ENCODE results near the gene ZSCAN12.
"Not testable (repeated sequence)": the region's sequence is repeated elsewhere in the genome, so short reads cannot be mapped to it uniquely, and the experiment has no call there.

Gene ZSCAN12

DNA sequence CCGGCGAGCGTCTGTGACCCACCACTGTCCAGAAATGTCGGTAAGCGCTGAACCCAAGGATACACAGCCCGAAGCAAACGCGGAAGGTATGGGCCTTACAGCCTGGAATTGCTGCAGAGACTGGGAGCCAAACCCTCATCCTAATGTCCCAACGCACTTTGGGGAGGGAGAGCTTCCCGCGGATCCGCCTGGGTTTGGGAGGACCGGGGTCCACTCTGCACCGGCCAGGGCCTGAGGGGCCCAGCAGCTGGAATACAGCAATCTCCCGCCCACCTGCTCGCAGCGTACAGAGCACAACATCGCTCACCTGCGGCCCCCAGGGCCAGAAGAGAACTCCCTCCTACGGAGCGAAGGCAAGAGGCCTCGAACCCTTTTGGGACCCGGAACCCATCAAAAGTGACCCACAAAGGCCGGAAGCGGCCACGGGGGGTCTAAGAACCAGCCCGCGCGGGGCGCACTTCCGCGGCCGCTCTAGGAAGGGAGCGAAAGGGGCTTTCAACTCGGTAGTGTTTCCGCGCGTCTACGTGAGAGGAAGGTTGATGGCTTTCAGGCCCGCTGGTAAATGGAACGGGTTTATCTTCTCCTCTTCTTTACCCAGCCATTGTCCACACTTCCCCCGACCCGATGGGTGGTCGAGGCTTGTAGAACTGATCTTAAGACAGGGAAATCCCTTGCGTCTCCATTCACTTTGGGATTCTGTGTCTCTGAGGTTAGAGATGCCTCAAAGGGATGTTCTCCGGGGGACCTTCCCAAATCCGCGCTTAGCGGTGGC lies at the start of gene ZSCAN12:
Gene ZSCAN12, minus strand, starts transcription at position 398 of the 772 bp plus-strand sequence. CDS start 1,342 bp downstream, outside the sequence.
- peak; percentile 58 for DNase-seq (ENCODE audit: low spot score)

GRCh38 chr6:28449056-28449455 lies 49.5 kb upstream of the ZSCAN12 start:
- DNase-seq (ENCODE audit: low spot score): no peak

GRCh38 chr6:28447512-28447906 lies 48.0 kb upstream of the ZSCAN12 start:
- not testable (repeated sequence) for DNase-seq (ENCODE audit: low spot score)

- no peak for DNase-seq (ENCODE audit: low spot score)
Observed at GRCh38 chr6:28446818-28447511, 47.4 kb upstream of the ZSCAN12 start.

DNA sequence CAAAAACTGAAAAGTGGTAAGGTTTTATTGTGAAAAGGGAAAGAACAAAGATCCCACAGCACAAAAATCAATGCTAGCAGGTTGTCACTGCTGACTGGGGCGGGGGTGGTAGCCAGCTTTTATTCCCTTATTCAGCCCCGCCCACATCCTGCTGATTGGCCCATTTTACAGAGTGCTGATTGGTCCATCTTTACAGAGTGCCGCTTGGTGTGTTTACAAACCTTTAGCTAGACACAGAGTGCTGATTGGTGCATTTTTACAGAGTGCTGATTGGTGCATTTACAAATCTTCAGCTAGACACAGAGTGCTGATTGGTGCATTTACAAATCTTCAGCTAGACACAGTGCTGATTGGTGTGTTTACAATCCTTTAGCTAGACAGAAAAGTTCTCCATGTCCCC lies 45.2 kb upstream of the ZSCAN12 start:
- DNase-seq (ENCODE audit: low spot score): not testable (repeated sequence)

GRCh38 chr6:28443112-28443773 lies 43.7 kb upstream of the ZSCAN12 start, which contains the start of gene ZSCAN23:
Gene ZSCAN23, minus strand, starts transcription at chr6:28443491. Its CDS starts 7,225 bp downstream, at chr6:28436266.
- DNase-seq (ENCODE audit: low spot score): peak; percentile 83

DNA sequence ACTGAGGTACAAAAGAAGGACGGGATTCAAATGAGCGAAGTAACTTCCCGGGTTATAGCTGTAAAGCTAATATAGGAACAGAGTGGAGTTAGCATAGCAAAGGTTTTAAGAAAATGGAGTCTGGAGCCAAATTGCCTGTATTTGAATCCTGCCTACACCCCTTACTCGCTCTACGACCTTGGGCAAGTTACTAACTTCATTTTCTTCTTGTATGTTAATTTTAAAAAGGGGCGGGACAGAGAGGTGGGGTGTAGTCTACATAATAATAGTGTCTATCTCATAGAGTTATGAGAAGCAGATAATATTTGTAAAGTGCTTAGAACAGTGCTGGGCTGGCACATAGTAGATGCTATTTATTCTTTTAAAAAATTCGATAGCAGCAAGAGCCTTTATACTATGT lies 43.0 kb upstream of the ZSCAN12 start:
- no peak for DNase-seq (ENCODE audit: low spot score)

DNA sequence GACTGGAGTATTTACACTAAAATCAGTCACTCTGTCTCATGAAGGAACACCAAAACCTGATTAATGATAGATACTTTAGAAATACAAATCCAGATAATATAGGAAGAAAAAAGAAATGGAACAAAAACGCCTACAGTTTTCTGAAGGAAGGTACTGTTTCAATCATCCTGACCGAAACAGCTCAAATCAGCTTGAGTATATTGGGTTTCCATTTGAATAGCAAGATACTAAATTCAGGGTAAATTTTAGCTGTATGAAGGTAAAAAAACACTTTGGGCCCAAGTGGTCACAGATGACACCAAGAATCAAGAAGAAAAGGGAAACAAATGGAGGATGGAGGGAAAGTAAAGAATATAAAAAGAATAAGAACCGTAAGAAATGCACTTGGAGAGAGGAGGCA lies 36.9 kb upstream of the ZSCAN12 start:
- DNase-seq (ENCODE audit: low spot score): no peak

GRCh38 chr6:28433119-28433518 lies 33.6 kb upstream of the ZSCAN12 start:
- no peak for DNase-seq (ENCODE audit: low spot score)

DNA sequence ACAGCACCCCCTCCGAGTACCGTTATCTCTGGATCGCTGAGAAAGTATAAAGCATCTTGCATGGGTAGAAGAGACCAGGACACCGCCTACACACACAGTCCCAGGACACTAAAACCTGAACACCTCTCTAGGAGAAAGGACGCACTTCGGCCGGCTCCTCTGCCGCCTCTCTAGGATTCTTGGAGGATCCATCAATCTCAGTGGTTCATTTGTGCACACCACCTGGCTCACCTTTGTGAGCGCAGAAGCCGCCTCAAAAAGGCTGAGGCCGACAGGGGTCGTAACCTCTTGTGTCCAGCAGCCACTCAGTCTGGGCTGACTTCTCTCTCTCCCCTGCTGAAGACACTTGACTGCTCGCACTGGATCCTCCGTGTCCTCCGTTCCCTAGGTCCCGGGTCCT lies 30.2 kb upstream of the ZSCAN12 start:
- DNase-seq (ENCODE audit: low spot score): no peak

DNA sequence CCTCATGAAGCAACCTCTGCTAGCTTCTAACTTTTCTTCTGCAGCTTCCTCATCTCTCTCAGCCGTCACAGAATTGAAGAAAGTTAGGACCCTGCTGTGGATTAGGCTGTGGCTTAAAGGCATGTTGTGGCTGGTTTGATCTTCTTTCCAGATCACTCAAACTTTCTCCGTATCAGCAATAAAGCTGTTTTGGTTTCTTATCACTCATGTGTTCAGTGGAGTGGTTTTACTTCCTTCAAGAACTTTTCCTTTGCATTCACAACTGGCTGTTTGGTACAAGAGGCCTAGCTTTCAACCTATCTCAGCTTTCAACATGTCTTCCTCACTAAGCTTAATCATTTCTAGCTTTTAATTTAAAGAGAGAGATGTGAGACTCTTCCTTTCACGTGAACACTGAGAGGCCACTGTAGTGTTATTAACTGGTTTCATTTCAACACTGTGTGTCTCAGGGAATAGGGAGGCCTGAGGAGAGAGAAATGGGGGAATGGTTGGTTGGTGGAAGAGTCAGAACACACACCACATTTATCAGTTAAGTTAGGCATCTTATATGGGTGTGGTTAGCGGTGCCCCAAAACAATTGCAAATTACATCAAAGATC lies 26.5 kb upstream of the ZSCAN12 start:
- no peak for DNase-seq (ENCODE audit: low spot score)

GRCh38 chr6:28424163-28424562 lies 24.6 kb upstream of the ZSCAN12 start:
- no peak for DNase-seq (ENCODE audit: low spot score)

DNA sequence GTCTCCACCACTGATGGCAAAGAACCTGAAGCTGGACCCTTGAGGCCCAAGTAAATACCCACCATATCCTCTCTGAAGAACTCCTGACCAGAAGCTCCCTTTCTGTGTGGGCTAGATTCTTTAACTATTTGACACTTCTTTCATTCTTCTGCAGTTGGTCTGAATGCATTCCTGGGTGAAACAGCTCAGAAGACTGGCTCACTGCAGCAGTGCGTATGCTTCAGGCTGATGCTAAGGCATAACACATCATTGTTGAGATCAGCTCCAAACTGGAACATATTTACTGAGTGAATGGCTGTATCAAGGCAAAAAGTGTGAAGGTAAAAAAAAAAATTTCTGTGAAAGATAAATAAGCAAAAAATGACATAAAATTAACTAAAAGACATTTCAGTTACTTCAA lies 24.0 kb upstream of the ZSCAN12 start:
- DNase-seq (ENCODE audit: low spot score): no peak

DNA sequence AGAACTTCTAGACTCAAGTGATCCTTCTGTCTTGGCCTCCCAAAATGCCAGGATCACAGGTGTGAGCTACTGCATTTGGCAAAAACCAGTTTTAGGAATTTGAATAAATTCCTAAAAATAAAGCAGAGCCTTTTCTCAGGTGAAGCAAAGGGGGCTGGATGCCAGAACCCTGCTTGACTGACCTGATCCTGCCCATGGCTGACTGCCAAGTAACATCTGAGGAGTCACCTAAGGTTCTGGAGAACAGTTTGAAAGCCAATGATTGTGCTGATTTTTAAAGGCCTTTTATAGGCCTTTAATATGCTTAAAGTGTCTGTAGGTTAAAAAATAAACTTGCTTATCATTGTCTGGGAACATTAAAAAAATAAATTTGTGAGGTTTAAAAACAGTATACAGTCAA lies 14.1 kb upstream of the ZSCAN12 start:
- DNase-seq (ENCODE audit: low spot score): no peak

DNA sequence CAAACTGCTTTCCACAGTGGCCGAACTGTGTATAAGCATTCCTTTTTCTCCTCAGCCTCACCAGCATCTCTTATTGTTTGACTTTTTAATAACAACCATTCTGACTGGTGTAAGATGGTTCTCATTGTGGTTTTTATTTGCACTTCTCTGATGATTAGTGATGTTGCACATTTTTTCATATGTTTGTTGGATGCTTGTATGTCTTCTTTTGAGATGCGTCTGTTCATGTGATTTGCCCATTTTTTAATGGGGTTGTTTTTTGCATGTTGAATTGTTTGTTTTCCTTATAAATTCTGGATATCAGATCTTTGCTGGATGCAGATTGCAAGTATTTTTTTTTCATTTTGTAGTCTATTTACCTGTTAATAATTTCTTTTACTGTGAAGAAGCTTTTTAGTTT lies 11.2 kb upstream of the ZSCAN12 start:
- no peak for DNase-seq (ENCODE audit: low spot score)

DNA sequence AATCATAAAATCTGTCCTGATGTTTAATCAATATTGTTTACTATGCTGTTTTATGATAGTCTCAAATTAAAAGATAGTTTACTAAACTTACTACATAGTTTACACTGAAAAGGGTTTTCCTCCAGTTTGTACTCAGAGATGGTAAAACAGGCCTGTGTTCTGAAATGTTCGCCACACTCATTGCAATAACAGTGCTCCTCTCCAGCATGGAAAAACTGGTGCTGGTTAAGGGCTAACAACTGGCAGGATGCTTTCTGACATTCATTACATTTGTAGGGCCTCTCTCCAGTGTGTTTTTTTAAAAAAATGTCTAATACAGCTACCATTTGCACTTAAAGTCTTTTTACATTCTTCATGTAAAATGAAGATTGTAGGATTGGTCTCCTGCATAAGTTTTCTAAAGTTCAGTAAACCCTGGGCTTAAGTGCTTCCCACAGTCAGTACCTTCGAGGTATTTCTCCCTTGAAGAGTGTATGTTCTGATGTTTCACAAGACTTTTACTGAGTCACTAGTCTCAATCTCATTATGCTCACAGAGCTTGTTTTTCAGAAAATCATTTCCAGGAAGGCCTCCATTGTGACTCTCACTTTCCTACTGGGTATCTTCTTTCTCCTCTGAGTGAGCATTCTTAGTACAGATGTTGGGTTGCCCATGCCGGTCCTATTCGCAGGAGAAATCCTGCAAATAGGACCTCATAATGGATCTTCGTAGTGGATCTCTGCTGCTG lies 8.7 kb upstream of the ZSCAN12 start:
- no peak for DNase-seq (ENCODE audit: low spot score)

DNA sequence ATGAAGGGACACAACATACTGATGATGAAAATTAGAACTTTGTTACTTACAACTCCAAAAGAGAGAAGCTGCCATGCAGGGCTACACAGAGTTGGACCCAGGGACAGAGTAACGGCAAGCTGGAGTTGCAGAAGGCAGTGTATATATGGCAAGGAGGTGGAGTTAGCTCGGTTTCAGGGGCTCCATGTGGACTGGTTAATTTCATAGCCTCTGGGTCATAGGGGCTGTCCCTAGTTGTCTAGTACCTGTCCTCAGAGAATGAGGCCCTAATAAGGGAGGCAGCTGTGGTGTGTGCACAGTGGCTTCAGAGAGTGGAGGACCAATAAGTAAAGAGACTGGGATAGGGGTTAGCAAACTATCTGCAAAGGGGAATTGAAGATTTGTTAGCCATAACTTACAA lies 7.9 kb upstream of the ZSCAN12 start:
- DNase-seq (ENCODE audit: low spot score): no peak

- DNase-seq (ENCODE audit: low spot score): not testable (repeated sequence)
Observed at GRCh38 chr6:28403923-28404322, 4.4 kb upstream of the ZSCAN12 start.

GRCh38 chr6:28402197-28402596 lies 2.6 kb upstream of the ZSCAN12 start:
- no peak for DNase-seq (ENCODE audit: low spot score)

GRCh38 chr6:28401172-28401571 lies 1.6 kb upstream of the ZSCAN12 start:
- DNase-seq (ENCODE audit: low spot score): no peak

DNA sequence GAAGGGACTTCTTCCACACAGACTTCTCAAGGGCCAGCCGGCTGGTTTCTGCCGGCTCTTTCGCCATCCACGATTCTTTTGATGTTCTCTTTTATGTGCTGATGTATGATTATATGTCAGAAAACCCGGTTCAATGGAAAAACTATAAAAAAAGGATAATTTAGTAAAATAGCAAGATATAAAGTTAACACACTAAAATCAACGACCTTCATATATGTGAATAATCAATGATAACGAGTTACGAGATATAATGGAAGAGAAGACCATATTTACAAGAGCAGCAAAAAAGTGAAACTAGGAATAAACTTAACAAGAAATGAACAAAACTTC lies 540 bp upstream of the ZSCAN12 start:
- no peak for DNase-seq (ENCODE audit: low spot score)

DNA sequence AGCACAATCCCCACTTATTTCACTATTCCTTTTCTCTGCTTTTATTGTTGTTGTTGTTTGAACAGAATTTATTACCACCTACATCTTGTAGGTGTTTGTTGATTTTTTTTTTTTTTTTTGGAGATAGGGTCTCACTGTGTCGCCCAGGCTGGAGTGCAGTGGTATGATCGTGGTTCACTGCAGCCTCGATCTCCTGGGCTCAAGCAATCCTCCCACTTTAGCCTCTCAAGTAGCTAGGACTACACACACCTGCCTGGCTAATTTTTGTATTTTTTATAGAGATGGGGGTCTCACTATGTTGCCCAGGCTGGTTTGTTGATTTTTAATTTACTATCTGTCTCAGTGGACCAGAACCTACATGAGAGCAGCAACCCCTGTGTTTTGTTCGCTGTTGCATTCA lies 3.6 kb downstream of the ZSCAN12 start:
- DNase-seq (ENCODE audit: low spot score): no peak
